Fibroblast of lung (primary cell): ENCODE results near the gene TMPRSS11F. TPM values are rescaled to one million over a fixed set of nuclear protein-coding genes. Genes with fewer than 3 reads are reported as not detected.
A peak's percentile ranks its signal among the peaks of the same experiment; 100 is the strongest.
"Not testable (repeated sequence)": the region's sequence is repeated elsewhere in the genome, so short reads cannot be mapped to it uniquely, and the experiment has no call there.

ENCODE experiments used
- DNase-seq, 2 donors: peaks; one replicate each; pipeline versions ENCODE4 v3.0.0 to v3.0.0-alpha.2; 2010; ENCODE audit warnings: low read depth in 2 of 2
- H2AFZ ChIP-seq: 2 replicates; pipeline ENCODE4 v1.5.1; 2012; ENCODE audit warnings: low read length, control low read depth, inconsistent platforms
- H3K27ac ChIP-seq: 2 replicates; pipeline ENCODE4 v1.5.1; 2011; ENCODE audit warnings: low read length, control low read depth; ENCODE audit not compliant: insufficient read depth
- H3K27me3 ChIP-seq: 2 replicates; pipeline ENCODE4 v1.5.1; 2011; ENCODE audit warnings: mild to moderate bottlenecking, low read length; ENCODE audit not compliant: control insufficient read depth, insufficient read depth
- H3K36me3 ChIP-seq: 2 replicates; pipeline ENCODE4 v1.5.1; 2011; ENCODE audit warnings: low read length; ENCODE audit not compliant: control insufficient read depth, insufficient read depth
- H3K4me1 ChIP-seq: 2 replicates; pipeline ENCODE4 v1.5.1; 2011; ENCODE audit warnings: low read length; ENCODE audit not compliant: control insufficient read depth, insufficient read depth; ENCODE audit errors: extremely low read depth
- H3K4me2 ChIP-seq: 2 replicates; pipeline ENCODE4 v1.5.1; 2011; ENCODE audit warnings: low read length, control low read depth; ENCODE audit not compliant: insufficient read depth; ENCODE audit errors: extremely low read depth
- H3K4me3 ChIP-seq, 4 experiments: fragments of 200-600 bp in 1 of 4; sonication (generic) in 1 of 4; replicated peaks in 1 of 4; 2 replicates each; pipeline ENCODE4 v1.5.1; 2011 to 2016; ENCODE audit warnings: low read length in 4 of 4, low read depth in 3 of 4, mild to moderate bottlenecking in 3 of 4, control low read depth in 2 of 4, inconsistent platforms in 1 of 4, mixed read lengths in 1 of 4; ENCODE audit not compliant: insufficient read depth in 1 of 4; ENCODE audit errors: control extremely low read depth in 1 of 4
- H3K79me2 ChIP-seq: 2 replicates; pipeline ENCODE4 v1.5.1; 2012; ENCODE audit warnings: mild to moderate bottlenecking, low read length, inconsistent platforms; ENCODE audit not compliant: control insufficient read depth, insufficient read depth
- H3K9ac ChIP-seq: 2 replicates; pipeline ENCODE4 v1.5.1; 2011; ENCODE audit warnings: mild to moderate bottlenecking, low read length, control low read depth; ENCODE audit not compliant: insufficient read depth
- H3K9me3 ChIP-seq: 2 replicates; pipeline ENCODE4 v1.5.1; 2012; ENCODE audit warnings: low read depth, low read length; ENCODE audit not compliant: control insufficient read depth, insufficient read depth
- H4K20me1 ChIP-seq: 2 replicates; pipeline ENCODE4 v1.5.1; 2011; ENCODE audit warnings: low read length; ENCODE audit not compliant: control insufficient read depth, insufficient read depth; ENCODE audit errors: extremely low read depth
- EZH2 ChIP-seq: IDR thresholded peaks from 2 replicates; pipeline ENCODE4 v1.5.1; 2012; ENCODE audit warnings: low read length, control low read depth, mild to moderate bottlenecking; ENCODE audit errors: missing control alignments
- polyA plus RNA-seq, 2 donors: library from polyadenylated mRNA; depleted of rRNA in 1 of 2; stranded (reverse) in 1 of 2; unstranded in 1 of 2; fragments of >200 nt; gene quantifications; 2 replicates each; pipeline ENCODE4 v1.2.1, GENCODE V29; 2011 to 2012; ENCODE audit warnings: missing spikeins in 1 of 2
- total RNA-seq: library from RNA; depleted of rRNA; stranded (reverse); fragments of >200 nt; gene quantifications from 2 replicates; pipeline ENCODE4 v1.2.1, GENCODE V29; 2014
- TF ChIP-seq, protein P1 (sequence below), 2 donors: IDR thresholded peaks in 1 of 2; conservative IDR thresholded peaks in 1 of 2; 1 replicate in 1 of 2; 2 replicates in 1 of 2; pipeline ENCODE4 v1.5.1; 2011 to 2012; ENCODE audit warnings: low read length in 2 of 2, control low read depth in 1 of 2, inconsistent platforms in 1 of 2, low read depth in 1 of 2, mild to moderate bottlenecking in 1 of 2

Gene TMPRSS11F
- total and polyA plus RNA-seq, 2 donors (not counting 1 experiment from before 2014, with no cell fraction given): not detected

- no peak overlapping the region for H3K9ac ChIP-seq
- no peaks in the 10 kb centered on the region for H3K9me3 ChIP-seq
- H3K27ac ChIP-seq: no peak overlapping the region
- no peaks in the 10 kb centered on the region for H3K4me1 ChIP-seq
- no peaks in the 10 kb centered on the region for H3K36me3 ChIP-seq
- peak; percentile 52 to 59 for DNase-seq
- TF ChIP-seq EZH2: no peak
- TF ChIP-seq, protein P1, sequence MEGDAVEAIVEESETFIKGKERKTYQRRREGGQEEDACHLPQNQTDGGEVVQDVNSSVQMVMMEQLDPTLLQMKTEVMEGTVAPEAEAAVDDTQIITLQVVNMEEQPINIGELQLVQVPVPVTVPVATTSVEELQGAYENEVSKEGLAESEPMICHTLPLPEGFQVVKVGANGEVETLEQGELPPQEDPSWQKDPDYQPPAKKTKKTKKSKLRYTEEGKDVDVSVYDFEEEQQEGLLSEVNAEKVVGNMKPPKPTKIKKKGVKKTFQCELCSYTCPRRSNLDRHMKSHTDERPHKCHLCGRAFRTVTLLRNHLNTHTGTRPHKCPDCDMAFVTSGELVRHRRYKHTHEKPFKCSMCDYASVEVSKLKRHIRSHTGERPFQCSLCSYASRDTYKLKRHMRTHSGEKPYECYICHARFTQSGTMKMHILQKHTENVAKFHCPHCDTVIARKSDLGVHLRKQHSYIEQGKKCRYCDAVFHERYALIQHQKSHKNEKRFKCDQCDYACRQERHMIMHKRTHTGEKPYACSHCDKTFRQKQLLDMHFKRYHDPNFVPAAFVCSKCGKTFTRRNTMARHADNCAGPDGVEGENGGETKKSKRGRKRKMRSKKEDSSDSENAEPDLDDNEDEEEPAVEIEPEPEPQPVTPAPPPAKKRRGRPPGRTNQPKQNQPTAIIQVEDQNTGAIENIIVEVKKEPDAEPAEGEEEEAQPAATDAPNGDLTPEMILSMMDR (conservative IDR thresholded peaks at IDR 0.05 in 1 of 2, IDR thresholded peaks at IDR 0.05 in 1 of 2; ENCODE audit: low read depth in 1 of 2, low read length in 2 of 2): peak; percentile 63 to 84
- no peaks in the 10 kb centered on the region for H4K20me1 ChIP-seq
- no peak overlapping the region for H3K4me2 ChIP-seq
- H3K27me3 ChIP-seq: no peaks in the 10 kb centered on the region
- H3K79me2 ChIP-seq: no peaks in the 10 kb centered on the region
- no peak overlapping the region for H2AFZ ChIP-seq
- H3K4me3 ChIP-seq: no peak overlapping the region
These were observed 46.0 kb upstream of the TMPRSS11F start for GRCh38 chr4:68175562-68176155.

GRCh38 chr4:68174389-68174788 lies 44.7 kb upstream of the TMPRSS11F start:
- not testable (repeated sequence) for H3K27me3 ChIP-seq

DNA sequence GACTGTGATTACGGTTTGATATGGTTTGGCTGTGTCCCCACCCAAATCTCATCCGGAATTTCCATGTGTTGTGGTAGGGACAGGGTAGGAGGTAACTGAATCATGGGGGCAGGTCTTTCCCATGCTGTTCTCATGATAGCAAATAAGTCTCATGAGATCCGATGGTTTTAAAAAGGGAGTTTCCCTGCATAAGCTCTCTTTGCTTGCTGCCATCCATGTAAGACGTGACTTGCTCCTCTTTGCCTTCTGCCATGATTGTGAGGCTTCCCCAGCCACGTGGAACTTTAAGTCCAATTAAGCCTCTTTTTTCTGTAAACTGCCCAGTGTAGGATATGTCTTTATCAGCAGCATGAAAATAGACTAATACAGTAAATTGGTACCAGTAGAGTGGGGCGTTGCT lies 42.5 kb upstream of the TMPRSS11F start:
- not testable (repeated sequence) for H3K4me2 ChIP-seq, H4K20me1 ChIP-seq, H3K4me1 ChIP-seq, H3K79me2 ChIP-seq, H2AFZ ChIP-seq, H3K27ac ChIP-seq, H3K27me3 ChIP-seq, H3K9me3 ChIP-seq, DNase-seq, H3K36me3 ChIP-seq, H3K4me3 ChIP-seq, H3K9ac ChIP-seq

More at GRCh38 chr4:68174389-68174788, 44.7 kb upstream of the TMPRSS11F start:
- not testable (repeated sequence) for H3K36me3 ChIP-seq, H3K27ac ChIP-seq, H3K9ac ChIP-seq, H3K4me2 ChIP-seq, H3K4me1 ChIP-seq, H2AFZ ChIP-seq, H4K20me1 ChIP-seq, H3K9me3 ChIP-seq, H3K4me3 ChIP-seq, DNase-seq, H3K79me2 ChIP-seq

GRCh38 chr4:68167706-68168105 lies 38.0 kb upstream of the TMPRSS11F start:
- no peaks in the 10 kb centered on the region for H3K36me3 ChIP-seq
- no peak for DNase-seq
- H3K9me3 ChIP-seq: no peaks in the 10 kb centered on the region
- no peak overlapping the region for H2AFZ ChIP-seq
- no peaks in the 10 kb centered on the region for H3K79me2 ChIP-seq
- H3K9ac ChIP-seq: no peak overlapping the region
- H3K27ac ChIP-seq: no peak overlapping the region
- H4K20me1 ChIP-seq: no peaks in the 10 kb centered on the region
- H3K4me1 ChIP-seq: no peaks in the 10 kb centered on the region
- no peak for TF ChIP-seq EZH2
- TF ChIP-seq, protein P1 (conservative IDR thresholded peaks at IDR 0.05 in 1 of 2, IDR thresholded peaks at IDR 0.05 in 1 of 2; ENCODE audit: low read depth in 1 of 2, low read length in 2 of 2): no peak
- H3K27me3 ChIP-seq: no peaks in the 10 kb centered on the region
- H3K4me3 ChIP-seq: no peak overlapping the region
- no peak overlapping the region for H3K4me2 ChIP-seq
